Activated naive CD4-positive, alpha-beta T cell (primary cell): ENCODE data around the gene SV2C.
"Not testable (repeated sequence)": the region's sequence is repeated elsewhere in the genome, so short reads cannot be mapped to it uniquely, and the experiment has no call there.

Experiments
- DNase-seq, 4 experiments: peaks; one replicate each; lab custom pipeline; 2025; lab: John Stamatoyannopoulos, UW

The SV2C gene

DNA sequence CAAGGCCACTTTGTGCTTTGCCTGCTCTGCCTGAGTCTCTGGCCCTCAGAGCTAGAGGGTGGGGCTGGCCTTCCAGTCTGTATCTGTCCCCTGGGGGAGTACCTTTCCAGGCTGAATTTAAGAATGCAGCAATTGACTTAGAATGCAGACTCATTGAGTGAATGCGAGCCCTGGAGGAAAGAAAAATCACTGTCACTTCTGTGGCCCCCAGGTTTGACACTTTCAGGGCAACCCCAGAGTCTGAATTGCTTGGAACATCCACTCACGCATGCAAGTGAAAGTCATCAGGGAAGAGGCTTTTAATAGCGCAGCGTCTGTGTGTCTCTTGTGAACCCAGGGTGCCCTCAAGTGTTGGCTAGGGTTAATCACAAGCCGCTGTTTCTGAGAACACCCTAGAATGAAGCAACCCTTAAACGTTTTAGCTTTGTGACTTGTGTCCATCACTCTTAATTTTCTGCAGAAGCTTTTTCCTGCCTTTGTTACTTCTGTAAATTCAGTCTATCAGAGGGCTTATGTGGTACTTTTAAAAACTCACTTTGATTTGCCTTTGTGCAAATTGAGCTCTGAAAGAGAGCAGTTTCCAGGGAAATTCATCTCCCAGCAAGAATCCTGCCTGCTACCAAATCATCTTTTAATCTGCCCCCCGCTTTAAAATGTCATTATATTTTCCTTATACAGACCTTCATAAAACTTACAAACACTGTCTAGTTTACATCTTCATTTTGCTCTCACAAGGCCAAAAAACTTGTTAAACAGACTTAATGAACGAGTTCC is 173.1 kb downstream of the SV2C start:
- DNase-seq = peak in 2 of 4 experiments; percentile 20 to 21

DNA sequence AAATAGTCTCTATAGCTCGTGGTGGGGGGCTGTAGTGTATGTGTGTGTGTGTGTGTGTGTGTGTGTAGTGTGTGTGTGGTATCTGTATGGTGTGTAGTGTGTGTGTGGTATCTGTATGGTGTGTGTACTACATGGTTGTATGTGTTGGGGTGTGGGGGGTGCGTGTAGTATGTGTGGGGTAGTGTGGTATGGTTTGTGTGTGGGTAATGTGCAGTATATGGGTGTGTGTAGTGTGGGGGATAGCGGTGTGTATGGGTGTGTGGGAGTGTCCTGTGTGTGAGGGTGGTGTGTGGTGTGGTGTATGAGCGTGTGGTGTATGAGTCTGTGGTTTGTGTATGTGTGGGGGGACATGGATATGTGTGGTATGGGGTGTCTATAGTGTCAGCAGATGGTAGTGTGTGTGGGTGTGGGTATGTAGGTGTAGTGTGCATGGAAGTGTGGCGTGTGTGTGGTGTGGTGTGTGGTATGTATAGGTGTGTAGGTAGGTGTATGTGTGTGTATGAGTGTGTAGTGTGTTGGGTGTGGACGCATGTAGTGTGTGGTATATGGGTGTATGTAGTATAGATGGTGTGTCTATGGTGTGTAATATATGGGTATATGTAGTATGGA is 174.1 kb downstream of the SV2C start:
- no peak for DNase-seq

DNA sequence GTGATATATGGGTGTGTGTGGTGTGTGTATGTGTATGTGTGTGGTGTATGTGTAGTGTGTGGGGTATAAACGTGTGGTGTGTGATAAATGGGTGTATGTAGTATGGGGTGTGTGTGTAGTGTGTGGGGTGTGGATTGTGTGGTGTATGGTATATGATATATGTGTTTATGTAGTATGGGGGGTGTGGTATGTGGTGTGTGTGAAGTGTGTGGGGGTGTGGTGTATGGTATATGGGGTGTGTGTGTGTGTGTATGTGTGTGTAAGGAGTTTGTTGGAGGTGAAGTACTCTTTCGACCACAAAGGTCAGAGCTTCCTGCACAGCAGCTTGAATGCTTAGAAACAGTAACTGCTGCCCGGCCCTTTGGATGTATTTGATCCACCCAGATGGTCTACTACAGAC is 174.7 kb downstream of the SV2C start:
- DNase-seq = no peak

DNA sequence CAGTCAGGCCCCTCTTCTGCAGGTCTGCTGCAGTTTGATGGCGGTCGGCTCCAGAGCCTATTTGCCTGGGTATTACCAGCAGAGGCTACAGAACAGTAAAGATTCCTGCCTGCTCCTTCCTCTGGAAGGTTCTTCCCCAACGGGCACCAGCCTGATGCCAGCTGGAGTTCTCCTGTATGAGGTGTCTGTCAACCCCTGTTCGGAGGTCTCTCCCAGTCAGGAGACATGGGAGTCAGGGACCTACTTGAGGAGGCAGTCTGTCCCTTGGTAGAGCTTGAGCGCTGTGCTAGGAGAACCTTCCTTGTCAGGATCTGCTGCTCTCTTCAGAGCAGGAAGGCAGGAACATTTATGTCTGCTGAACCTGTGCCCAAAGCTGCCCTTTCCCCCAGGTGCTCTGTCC is 181.5 kb downstream of the SV2C start:
- no peak for DNase-seq

DNA sequence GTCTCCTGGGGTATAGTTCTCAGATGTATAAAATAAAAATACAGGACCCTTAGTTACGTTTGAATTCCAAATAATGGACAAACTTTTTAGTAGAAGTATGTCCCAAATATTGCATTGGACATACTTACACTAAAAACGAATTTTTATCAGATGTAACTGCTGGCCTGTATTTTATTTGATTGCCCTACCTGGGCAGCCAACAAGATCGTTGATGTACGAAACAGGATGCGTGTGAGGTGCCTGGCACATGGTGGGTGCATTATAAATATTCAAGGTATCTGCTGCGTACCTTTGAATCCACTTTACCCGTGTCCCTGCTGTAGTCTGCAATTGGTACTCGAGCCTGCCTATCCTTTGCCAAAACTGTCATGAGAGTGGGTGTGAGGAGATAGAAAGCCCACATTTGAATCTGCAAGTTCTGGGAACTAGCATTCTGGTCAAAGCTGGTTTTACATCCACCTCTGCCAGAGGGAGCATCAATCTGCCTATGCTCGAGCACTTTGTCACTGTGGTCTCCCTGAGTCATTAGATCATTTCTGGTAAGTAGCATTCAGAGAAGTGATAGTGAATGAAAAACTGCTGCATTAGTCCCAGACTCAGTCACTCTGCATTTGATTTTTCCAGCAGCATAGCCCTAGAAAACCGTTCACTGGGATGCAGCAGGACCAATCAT is 186.2 kb downstream of the SV2C start:
- no peak for DNase-seq

DNA sequence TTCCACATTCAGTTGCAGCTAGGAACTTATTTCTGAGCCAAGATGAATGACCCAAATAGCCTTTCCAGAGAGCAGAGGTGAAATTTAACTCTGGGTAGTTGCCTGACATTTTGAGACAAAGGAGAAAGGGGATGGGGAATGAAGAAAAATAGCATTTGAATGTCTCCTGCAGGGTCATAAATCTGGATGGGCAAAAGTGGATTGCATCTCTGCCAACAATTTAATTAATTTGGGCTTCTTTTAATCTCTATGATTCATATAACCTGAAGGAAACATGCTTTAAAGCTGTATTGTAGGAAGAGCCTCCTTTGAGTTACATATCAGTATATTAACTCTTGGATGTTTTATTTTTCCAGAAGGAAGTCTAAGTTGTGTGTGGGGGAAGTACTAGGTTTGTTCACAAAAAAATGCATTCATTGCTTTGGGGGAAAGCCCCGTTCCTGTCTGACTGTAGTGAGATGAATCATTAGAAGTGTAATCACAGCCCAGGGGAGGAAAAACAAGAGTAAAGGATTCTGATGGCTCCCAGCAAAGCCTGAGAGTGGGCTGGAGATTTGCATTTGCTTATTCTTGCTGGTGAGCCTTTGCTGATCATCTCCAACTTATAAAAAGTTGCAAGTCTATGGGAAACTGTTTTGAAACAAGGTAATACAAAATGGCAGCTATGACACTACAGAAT is 186.9 kb downstream of the SV2C start:
- DNase-seq = no peak

DNA sequence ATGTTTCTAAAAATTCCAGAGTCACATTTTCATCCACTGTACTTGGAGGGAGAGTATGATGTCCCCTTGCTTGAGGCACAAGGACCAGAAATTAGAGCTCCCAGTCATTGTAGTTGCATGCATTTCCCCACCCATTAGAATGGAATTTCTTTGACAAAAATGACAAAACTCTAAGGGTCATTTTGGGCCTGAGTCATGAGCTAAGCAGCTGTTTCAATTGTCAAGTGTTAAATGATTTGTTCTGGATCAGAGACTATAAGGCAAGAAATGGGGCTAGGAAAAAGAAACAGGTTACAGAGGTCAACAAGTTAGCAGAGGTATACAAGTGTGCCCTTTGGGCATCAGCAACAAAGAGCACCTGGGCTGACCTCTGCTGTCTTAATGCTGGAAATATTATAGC is 188.7 kb downstream of the SV2C start:
- DNase-seq = no peak

DNA sequence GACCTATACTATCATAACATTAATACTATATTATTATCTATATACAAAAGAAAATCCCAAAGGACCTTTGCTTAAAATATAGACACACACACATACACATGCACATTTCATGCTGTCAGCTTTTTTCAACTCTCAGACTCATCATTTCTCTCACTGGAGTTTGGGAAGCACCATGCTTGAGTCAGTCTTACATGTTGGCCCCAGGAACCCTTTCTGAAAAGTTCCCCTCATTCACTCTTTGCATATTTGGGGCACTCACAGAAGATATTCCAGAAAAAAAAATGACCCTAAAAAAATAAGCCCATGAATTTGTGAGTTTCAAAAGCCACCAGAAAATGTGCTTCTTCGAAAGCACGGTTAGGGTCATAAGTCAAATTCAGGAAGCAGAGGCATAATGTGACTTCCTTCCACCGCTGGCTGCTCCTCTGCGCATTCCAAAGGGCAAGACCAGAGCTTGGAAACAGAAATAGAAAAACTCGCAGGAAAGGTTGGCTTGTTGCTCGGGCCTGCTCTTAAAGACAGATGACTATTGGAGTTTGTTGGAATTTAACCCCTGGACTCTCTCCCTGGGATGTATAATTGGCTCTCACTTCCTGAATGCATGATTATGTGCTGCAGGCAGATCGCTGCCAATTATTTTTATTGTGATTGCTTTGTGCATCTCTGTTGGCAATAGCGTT is 190.2 kb downstream of the SV2C start:
- DNase-seq = no peak

DNA sequence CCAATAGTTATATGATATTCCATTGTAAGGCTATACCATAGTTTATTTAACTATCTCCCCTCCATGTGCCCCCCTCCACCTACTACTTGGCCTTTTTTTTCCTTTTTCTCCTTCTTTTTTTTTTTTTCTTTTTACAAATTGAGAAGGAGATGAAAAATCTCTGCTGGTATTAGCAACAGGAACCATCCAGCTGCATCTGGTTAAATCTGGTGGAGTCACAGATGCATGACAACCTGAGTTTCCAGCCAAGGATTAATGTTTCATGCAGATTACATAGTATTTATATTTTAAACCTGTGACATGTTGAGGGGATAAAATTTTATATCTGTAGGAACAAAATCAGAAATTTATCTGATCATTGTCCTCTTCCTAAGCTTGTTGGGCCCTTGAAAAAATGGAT is 191.4 kb downstream of the SV2C start:
- DNase-seq = no peak

DNA sequence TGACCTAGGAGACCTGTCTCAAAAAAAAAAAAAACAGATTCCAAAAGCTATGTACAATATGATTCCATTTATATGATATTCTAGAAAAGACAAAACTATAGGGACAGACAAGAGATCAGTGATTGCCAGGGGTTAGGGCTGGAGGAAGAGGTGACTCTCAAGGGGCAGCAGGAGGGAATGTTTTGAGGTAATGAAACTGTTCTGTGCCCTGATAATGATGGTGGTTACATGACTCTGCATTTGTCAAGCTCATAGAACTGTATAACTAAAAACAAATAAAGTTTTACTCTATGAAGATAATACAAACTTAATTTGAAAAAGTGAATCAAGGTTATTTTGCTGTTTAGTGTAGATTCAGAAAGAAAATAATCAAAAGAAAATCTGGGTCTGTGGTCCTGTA is 194.6 kb downstream of the SV2C start:
- no peak for DNase-seq

DNA sequence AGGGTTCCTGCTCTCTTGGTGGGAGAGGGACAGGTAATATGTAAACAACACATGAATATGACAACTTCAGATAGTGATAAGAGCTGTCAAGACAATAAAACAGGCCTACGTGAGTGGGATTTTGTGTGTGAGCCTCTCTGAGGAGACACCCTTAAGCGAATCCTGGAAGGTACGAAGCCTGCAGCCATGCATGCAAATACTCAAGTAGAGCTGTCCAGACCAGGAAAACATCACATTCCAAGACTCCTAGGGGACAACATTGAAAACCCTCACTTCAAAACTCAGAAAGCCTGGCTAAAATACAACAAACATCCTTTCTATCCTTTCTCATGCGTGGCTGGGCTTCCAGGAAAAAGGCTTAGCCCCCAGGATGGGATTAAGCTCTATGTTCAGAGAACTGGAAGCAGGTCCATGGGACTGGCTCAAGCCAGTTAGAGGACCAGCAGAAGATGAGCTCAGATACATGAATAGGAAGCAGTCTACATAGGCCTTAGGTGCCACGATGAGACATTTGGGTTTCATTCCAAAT is 195.1 kb downstream of the SV2C start:
- no peak for DNase-seq

DNA sequence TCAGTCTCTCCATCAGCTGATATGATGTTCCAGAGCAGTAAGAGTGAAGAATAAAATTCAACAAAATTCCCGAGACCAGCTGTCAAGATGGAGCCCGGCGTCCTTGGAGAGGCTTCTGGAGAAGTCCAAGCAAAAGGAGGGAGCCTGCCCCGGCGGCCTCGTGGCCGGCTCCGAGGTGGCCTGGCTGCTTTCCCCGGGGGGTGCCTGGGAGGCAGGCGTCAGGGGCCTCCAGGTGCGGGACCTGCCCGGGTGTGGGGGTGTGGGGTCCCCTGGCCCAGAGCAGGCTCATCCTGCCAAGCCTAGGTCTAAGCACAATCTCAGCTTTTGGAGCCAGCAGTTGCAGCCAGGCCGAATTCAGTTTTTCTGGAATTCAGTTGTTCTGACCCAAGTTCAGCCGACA is 197.3 kb downstream of the SV2C start:
- DNase-seq = no peak

DNA sequence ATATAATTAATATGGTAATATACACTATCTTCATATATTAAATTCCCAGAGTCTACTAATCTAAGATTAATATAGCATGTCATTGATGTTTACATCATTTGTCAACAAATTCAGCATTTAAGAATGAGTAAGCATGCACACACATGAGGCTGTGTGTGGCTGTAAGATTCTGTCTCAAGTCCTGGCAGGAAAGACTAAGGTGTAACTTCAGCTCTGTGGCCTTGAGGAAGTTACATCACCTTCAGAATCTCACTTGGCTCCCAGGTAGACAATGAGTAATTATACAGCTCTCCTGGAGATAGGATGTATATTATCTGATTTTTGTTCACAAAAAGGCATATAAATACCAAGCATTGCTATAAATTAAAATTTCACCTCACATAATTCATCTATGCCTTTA is 200.5 kb downstream of the SV2C start:
- DNase-seq = no peak

DNA sequence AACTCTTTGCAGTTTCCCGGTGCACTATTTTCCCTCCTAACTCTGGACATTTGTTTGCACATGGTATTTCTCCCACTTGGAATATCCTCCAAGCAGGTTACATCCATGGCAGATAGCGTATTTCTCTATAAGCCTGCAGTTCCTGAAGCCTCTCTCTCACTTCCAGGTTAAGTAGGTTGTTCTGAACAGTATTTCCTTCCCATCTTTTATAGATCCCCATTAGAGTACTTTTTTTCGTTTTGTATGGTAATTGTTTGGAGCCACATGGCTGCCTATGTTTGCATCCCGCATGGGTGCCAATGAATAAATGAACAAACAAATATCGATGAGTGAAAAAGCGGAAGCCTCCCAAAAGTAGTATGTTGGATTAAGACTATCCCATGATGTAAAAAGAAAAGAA is 206.5 kb downstream of the SV2C start:
- no peak for DNase-seq

DNA sequence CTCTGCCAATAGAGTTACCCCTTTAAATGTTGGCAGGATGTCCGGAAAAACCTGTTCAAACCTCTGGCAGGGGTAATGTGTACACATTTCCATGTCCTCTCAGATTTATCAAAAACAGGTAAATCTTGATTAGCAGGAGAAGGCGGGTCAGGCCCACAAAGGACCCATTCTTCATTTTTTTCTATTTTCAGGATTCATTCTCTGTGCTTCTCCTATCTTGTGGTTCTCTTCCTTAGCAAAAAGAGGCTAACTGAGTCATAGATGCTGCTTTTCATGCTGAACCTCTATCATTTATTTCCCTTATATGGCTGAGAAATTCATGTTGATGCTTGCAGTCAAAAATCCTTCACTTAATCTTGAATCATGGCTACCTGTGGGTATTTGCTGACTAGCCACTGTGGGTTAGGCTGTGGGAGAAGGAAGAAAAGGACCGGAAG is 207.2 kb downstream of the SV2C start:
- no peak for DNase-seq

DNA sequence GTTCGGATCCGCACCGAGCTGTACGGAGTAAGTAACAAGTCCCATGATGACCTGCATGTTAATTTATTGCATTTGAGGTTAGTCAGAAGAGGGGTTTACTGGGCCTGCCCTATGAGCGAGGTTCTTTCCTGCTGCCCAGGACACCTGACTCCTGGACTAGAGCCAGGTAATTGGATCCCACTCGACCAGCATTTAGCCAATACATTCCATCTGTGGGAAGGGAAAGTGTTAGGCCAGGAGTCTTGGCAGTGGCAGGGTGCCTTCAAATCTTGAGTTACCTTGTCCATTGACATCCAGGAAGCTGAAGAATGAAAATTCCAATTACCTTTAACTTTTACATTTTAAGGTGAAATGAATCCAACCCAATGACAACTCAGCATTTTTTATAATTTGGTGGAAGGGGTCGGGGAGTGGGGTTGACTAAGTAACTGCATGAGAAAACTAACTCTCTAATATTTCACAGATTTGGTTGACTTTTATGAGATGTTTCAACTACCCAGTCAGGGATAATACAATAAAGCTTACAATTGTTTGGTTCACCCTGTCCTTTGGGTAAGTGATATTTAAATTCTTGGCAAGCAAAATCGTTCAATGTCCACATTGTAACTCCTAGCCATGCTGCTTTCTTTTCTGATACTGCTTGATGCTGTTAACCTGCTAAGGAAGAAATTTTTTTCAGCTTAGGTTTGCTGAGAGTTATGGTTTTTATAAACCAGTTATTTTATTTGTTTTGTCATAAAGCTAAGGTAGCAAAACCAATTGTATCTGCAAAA is 208.3 kb downstream of the SV2C start:
- DNase-seq = no peak

DNA sequence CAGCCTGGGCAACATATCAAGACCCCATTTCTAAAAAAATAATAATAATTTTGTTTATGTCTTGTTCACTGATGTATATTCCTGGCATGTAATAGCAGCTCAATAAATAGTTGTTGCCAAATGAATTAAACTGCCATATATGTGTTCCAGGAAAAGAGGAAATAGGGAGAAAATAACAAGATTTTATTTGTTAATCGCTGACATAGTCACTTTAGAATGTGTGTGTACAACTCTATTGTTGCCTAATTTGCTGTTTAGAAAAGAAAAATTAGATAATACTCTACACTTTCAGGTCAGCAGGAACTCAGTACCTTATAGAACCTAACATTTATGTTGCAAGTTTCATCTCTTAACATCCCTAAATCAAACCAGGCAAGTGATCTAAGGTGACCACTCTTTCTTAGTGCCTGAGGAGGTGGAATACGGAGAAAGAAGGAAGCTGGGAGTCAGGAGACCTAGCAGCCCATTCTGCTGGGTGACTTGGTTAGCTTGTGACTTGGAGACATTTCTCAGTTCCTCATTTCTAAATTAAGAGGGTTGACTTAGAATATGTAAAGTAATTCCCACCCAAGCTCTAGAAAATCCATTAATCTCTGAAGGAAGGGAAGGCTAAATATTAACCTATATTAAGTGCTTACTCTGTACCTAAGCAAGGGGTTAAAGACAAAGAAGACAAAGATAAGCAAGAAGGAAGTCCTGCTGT is 209.6 kb downstream of the SV2C start:
- no peak for DNase-seq

DNA sequence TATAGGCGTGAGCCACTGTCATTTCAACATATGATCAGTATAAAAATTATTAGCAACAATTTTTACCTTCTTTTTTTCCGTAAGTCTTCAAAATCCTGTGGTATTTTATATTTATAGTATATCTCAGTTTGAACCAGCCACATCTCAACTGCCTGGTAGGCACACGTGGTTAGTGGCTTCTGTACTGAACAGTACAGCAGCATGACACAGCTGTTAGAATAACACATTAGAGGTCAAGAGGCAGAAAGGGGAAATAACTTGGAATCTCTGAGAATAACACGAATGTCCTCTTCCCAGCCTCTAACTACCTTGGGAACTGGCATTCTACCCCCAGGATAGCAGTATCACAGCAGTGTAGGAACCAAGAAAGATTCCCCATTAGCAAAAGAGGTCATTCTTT is 211.4 kb downstream of the SV2C start:
- DNase-seq = no peak

DNA sequence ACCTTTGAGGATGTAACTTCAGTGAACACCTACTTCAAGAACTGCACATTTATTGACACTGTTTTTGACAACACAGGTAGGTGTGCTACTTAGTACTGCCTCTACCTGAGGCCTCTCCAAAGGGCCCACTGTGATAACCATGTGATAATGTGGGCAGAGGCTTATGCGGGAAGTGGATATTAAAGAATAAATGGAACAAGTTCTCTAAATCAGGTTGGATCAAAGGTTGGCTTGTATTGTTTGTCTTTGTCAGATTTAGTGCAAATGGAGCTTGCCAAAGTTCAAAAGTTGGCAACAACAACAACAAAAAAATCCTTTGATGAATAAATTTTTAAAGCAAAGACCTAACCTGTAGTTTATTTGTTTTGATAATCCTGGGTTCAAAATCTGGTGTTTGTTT is 215.7 kb downstream of the SV2C start:
- DNase-seq = no peak

DNA sequence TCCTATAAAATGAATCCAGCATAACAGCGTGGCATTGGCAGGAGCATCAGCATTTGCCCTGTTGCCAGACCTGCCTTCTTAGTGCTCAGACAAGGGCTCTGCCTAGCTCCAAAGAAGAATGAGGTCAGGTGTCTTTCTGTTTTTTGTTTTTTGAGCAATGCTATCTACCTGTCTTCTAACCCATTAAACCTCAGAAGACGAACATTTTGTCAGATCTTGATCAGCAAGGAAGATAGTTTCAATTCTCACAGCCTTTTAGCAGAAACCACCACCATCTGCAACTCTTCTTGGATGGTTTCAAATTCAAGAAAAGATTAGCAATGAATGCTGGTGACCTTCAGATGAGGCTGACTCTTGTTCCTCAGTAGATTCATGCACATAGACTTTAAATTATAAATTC is 216.4 kb downstream of the SV2C start:
- DNase-seq = no peak

DNA sequence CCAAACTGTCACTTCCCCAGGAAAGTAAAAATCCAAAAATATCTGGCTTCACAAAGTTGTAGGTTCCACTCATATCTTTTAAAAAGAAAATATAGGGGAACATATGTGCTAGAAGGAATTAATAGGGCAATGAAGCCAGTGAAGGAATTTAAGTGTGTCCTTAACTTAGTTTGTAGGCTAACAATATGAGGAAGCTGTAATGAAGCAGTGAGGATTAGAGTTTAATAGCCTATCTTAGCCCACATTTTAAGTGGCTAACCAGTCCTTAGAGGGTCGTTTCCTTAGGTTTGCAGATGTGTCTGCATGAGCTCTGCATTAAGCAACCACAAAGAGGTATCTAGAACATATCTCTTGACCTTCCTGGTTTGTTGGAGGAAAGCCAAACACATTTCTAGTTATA is 218.7 kb downstream of the SV2C start:
- not testable (repeated sequence) for DNase-seq
